GM04504 (cell line): ENCODE results near the gene GFRA4.

Experiments
- DNase-seq: peaks from one replicate; pipeline ENCODE4 v3.0.0-alpha.2; 2012; ENCODE audit warnings: low read depth

The GFRA4 gene

DNA sequence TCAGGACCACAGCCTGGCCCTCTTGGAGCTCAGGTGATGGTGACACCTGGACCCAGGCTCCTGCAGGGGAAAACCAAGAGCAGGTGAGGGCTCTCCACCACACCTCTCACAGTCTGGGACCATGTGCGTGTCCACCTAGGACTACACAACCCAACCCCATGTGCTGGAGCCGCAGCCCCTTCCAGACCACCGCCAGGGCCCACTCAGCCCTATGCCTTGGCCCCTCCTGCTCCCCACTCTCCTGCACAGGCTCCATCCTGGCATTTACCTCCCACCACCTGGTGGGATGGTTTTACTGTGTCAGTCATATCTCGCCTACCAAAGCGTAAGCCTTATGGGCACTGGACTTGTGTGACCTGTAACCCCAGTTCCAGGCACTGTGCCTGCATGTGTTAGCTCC lies 31.7 kb upstream of the GFRA4 start:
- no peak for DNase-seq

GRCh38 chr20:3693376-3693775 lies 30.2 kb upstream of the GFRA4 start:
- no peak for DNase-seq

GRCh38 chr20:3692706-3693294 lies 29.6 kb upstream of the GFRA4 start:
- DNase-seq = no peak

DNA sequence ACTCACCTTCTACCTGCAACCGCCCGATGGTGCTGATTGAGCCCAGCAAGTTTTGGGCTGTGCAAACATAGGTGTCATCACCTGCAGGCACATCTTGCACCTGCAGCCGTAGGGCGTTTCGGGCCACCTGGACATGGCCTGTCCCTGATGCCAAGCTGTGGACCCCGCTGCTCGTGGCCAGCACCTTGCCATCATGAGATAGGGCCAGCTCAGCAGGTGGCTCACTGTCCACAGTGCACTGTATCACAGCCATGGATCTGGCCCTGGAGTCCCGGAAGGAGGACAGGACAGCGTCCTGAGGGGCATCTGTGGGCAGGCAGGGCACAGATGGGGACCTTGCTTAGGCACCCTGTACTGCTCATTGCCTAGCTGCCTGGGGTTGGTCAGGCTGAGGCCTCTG lies 28.7 kb upstream of the GFRA4 start:
- DNase-seq = no peak

GRCh38 chr20:3691306-3691705 lies 28.1 kb upstream of the GFRA4 start:
- DNase-seq = no peak

- no peak for DNase-seq
Observed at GRCh38 chr20:3690413-3690812, 27.2 kb upstream of the GFRA4 start.

DNA sequence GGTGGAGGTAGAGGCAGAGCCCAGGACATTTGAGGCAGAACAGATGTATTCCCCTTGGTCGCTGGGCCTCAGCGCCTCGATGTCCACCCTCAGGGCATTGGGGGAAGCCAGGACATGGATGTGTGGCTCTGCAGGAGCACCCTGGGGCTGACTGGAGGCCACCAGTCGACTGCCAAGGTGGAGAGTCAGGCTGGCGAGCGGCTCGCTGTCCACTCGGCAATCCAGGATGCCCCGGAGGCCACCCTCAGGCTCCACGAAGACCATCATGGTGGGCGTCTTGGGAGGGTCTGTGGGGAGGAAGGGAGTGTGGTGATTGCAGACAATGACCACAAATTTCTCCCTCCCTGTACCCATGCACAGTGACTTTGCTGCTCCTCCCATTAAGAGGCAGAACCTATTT lies 26.8 kb upstream of the GFRA4 start:
- DNase-seq = no peak

GRCh38 chr20:3687655-3688054 lies 24.5 kb upstream of the GFRA4 start:
- no peak for DNase-seq

- DNase-seq = peak; percentile 96
Observed at GRCh38 chr20:3686867-3687321, 23.7 kb upstream of the GFRA4 start.

- DNase-seq = no peak
Observed at GRCh38 chr20:3686421-3686820, 23.2 kb upstream of the GFRA4 start.

GRCh38 chr20:3685341-3685740 lies 22.1 kb upstream of the GFRA4 start:
- no peak for DNase-seq

GRCh38 chr20:3681931-3682781 lies 19.0 kb upstream of the GFRA4 start, which contains the start of gene ADAM33:
TSS of gene ADAM33 (minus strand) at chr20:3682010. CDS start at chr20:3682004, 6 bp downstream.
- no peak for DNase-seq

DNA sequence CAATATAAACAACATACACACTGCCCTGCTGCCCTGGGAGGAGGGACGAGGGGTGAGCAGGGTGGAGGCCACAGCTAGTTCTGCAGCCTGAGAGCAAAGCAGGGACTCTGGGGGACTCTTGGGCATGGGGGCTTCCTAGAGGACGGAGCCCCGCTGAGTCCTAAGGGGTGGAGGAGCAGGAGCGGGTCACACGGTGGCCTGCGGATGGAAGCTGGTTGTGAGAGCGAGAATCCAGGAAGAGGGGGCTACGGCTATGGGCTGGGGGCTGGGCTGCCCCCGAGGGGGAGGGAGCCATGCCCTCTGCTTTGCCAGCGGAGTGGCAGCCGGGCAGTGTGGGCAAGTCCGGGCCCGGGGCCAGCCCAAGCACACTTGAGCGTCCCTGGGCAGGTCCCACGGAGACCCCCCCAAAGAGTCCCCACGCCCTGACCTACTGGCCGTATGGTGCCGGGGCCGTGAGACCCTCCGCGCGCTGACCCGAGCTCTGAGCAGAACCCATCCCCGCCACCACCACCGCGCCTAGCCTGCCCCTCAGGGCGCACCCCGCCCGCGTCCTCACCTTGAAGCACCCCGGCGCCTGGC lies 18.2 kb upstream of the GFRA4 start:
- DNase-seq = no peak

GRCh38 chr20:3680701-3681351 lies 17.6 kb upstream of the GFRA4 start:
- DNase-seq = no peak

- DNase-seq = peak; percentile 90
Observed at GRCh38 chr20:3679749-3680700, 16.8 kb upstream of the GFRA4 start.

- DNase-seq = peak; percentile 60
Observed at GRCh38 chr20:3678856-3679720, 15.9 kb upstream of the GFRA4 start.

GRCh38 chr20:3678198-3678597 lies 15.0 kb upstream of the GFRA4 start:
- DNase-seq = no peak

GRCh38 chr20:3677733-3678132 lies 14.5 kb upstream of the GFRA4 start:
- no peak for DNase-seq

DNA sequence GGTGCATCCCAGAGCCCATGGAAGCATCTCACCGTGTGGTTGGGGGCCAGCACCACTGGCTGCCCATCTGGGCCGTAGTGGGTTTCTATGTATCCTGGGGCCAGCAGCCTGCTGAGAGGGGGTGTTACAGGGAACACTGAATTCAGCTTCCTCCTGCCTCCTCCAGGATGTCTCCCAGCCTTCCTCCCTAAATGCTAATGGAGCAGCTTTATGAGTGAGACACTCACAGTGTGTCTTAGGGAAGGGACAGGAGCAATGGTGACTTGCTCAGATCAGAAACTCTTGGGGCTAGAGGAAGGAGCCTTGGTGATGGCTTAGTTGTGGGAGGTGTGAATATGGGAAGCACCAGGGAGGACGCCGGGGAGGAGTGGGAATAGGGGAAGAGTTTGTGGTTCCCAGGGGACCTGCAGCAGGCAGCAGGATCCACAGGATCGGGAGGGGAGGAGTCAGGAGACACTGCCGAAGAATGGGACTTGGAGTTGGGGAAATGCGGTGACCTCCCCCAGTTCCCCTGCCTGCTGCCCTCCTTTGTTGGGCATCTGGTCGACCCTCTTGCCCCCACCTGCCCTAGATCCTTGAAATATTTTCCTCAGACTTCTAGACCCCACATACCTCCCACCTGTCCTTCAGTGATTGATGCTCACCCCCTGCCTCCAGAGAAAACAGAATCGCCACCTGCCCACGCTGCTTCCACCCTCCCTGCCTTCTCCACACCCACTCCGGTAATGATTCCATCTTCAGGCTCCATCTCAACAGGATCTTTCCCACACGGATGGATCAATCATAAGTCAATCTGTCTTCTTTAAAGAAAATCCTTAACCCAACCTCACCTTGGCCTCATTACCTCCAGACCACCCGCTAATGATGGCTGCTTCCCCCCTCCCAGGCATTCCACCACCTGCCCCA lies 12.0 kb upstream of the GFRA4 start:
- DNase-seq = no peak
